Midbrain (tissue), 1 donor: ENCODE measurements around the gene PCSK2.

Experiments used
- DNase-seq: peaks from one replicate; lab custom pipeline; 2025; lab: John Stamatoyannopoulos, UW

Gene PCSK2

DNA sequence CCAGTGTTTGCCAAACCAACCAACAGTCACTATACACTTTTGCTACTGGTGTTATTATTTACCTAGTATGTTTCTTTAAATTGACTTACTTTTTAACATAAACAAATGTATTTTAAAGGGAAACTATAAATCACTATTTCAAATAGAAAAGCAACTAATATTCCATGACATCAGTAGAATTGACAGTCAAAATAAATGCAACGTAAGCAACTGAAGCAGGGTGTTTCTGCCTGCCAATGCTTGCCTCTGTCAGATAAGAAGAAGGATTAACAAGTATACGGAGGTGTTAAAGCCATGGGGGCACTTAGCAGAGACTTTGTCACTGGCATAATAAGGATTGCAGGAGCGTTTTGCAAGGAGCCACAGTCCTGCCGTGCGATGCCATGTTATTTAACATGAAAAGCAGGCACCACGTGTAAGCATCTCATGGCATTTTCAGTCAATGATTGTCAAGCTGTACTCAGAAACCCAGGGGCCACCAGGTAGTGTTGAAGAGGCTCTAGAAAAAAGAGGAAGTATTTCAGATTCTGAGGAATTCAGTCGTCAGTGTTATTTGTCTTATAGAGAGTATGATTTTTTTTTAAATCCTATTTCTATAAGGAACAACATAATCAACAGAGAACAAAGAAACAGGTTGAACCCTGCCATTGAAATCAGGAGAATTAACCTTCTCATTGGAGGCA lies 172.6 kb downstream of the PCSK2 start:
- DNase-seq, result no peak

DNA sequence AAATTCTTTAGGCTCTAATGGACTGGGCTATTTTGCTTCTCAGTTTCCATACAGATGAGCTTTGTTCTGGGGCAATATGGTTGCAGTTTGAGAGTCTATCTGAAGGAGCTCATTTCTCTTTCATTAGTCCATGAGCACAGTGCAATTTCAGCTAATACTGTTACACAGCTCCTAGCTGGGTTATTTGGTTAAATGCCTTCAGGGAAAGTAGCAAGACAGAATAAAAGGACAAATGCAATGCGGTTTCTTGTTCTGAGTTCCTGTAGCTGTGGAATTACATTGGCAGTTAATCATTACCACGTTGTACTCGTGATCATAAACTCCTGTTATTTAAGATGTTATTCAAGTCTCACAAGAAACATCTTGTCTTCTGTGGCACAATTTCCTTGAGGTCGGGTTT lies 176.6 kb downstream of the PCSK2 start:
- DNase-seq, result no peak

DNA sequence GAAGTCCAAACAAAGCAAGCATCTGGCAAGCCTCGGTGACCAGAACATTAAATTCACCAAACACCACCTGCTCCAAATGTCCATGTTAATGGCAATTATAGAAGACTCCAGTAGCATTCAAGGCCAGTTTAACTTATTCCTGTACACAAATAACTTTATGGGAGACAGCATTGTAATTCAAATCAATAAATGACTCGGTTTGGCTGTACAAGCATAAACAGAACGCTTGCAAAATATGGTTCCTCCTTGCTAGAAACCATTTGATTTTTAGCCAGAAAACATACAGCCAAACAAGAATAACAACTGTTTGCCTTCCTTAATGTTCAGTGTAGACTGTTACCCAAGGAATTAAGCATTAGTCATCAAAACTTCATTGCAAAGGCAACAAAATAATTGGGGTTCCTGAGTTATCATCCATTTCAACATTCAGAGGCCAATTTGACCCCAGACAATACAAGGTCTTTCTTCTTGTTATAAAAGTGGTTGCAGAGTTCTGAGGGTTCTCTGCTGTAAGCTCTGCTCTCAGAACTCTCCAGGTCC lies 179.3 kb downstream of the PCSK2 start:
- no peak for DNase-seq

DNA sequence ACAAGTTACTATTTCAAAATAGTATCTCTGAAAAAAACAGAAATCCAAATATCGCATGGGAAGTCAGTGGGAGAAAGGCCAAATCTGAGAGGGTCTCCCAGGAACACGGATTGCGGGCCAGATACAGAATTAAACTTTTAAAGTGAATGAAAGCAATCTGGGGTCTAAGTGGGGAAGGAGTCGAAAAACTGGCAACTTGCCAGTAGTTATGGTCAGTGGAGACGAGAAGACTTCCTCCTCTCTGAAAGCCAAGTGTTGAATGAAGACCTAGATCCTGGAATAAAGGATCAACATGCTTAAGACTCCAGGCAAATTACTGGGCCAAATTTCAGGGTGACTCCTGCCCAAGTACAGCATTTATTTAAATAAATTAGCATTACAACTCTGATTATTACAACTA lies 180.7 kb downstream of the PCSK2 start:
- no peak for DNase-seq

DNA sequence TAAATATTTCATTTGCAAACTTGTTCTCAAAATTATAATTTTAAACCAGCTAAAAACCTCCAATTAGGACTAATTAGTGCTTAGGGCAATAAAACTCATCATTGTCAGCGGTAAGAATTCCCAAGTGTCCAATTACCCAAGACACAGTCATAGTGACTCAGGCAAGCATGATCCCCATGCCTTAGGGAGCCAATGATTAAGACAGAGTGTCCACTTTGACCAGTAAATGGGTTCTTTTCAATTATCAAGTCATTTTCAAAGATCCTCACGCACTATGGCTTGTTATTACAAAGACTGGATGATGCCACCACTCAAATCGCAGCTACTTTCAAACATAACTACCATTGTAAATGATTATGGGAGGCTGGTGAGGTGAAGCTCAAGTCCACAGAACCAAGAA lies 190.4 kb downstream of the PCSK2 start:
- no peak for DNase-seq

DNA sequence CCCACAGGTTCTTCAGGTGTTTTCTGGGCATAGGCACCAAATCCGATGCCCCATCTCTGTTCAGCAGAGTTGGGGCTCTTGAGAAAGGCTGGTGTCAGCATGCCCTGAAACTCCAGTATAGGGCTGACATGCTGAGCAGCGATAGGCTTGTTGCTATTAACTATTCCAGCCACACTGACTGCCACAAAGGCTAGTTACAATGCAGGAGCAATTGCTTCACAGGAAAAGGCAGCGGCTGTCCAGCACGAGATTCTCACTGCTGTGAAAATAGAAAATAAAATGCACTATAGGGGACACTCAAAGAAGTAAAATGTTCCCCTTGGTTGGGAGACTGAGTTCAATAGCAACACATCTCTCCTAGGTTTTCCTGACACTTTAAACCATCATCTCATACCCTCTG lies 191.9 kb downstream of the PCSK2 start:
- DNase-seq, result no peak

DNA sequence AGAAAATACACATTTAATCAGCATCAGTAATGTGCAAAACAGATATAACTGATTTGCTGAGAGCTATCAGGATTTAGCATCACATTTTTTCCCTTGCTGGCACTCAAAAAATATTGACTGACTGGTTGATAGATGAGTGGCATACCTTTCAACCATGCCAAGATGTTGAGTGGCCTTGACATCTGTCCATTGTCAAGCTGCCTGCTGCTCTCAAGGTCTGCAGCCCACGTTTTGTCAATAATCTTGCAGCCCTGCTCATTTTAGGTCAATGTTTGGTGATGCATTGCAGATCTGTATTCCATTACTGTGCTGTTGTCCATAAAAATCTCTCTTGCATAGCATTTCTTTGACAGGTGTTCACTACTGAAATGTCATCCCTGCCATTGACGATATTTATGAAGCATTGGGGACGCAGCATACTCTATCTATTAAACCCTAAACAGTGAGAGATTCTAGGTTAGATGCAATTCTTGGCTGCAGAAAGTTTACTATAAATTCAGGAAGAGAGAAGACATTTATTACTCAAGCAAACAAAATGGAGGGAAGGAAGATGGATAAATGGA lies 192.7 kb downstream of the PCSK2 start:
- DNase-seq, result no peak

DNA sequence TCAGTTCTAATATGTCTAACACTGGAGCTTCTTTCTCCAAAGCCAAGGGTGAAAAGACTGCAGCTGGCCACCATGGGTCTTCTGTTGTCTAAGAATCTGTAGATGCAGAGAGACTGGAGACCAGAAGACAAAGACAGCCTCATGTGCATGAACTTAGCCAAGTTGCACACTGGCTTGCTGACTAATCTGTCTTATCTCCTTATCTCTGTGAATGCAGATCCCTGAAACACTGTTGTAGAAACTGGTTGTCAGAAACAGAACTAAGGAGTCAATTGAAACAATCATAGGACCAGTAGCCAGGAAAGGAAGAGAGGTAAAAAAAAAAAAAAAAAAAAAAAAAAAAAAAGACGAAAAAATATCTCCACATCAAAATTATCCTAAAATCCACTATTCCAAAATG lies 194.7 kb downstream of the PCSK2 start:
- DNase-seq, result no peak

DNA sequence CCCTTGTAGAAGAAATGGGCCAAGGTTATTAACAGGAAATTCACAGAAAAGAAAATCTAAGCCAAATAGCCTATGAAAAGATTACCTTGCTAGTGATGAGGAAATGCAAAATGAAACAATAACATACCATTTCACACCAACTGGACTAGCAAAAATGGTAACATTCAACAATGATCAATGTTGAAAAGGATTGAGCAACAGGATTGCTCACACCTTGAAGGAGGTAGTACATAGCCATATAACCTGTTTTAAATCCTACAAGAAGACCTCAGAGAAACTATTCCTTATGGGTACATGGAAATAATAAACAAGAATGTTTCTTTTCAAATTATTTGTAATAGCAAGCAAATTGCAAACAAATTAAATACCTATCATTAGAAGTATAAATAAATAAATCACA lies 196.9 kb downstream of the PCSK2 start:
- no peak for DNase-seq

DNA sequence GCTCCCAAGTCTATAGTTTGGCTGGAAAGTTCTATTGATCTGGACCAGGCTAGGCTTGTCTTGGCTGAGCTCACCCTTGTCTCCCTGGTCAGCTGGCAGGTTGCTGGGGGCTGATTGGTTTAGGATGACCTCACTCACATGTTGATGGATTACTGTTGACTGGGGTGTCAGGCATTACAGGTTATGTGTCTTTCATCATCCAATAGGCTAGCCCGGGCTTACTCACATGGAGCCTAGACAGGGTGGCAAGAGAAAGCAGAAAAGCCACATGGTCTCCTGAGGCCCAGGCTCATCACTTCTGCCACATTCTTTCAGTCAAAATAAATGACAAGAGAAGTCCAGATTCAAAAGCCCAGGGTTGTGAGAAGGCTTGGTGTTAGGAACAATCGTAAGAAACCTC lies 200.8 kb downstream of the PCSK2 start:
- no peak for DNase-seq

DNA sequence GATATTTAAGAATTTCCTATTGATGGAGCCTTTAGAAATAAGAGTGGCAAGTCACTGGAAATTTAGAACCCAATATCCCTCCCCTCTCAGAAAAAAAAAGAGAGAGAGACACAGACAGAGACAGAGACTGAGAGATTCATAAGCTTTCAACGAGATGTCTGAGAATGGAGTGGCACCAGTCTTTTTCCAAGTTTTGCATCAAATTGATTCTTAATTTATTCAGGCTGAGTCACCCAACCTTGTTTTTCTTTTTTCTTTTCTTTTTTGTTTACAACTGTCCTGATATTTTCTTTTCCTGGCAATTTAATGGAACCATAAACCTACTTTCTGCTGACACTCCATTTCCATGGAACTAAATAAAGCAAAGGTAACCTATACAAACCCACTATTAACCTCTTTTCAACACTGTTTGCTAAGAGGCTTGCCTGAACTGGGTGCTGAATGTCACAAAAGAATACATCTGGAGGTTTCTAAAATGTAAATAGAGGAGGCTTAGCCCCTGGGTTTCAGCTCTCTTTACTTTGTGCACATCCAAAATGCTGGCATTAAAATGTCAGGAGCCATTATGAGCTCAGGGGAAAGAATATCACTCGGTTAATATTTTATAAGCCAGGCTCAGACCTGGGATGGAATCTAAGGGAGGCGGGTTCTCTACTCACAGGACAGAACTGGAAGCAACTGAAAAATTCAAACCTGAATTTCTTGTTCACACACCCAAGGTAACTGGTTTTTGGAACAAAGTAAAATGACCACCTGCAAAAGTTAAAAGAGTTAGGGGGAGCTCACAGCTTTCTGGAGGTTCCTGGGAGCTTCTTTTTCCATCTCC lies 203.5 kb downstream of the PCSK2 start:
- DNase-seq, result no peak

DNA sequence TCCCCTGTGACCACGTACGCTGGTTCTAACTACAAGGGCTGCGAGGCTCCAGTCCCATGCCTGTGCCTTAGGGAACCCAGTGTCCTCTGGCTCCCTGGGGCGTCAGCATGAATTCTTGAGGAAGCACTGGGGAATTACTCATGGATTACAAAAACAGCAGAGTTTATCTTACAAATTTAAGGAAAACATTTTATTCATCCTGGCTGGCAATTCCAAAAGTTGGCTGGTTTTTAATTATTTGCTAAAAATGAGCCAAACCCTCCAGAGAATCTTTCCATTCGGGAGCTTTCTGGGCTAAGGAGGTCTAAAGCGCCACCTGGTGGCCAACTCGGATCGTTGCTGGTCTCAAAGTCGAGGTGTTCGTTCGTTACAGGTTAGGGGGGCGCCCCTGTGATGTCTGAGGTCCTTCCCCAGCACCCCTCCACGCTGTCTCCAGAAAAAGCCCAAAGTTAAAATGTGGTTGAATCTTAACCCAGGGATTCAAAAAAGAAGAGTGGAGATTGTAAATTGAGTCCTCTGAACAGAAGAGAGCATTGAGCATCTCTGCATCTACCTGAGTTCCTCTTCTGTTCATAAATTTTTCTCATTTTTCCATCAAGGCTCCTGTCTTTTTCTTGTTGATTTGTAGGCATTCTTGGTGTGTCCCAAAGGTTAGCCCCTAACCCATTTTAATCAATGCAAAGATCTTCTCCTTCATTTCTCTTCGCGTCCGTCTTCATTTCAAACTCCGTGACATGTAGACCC lies 205.0 kb downstream of the PCSK2 start:
- DNase-seq, result peak; percentile 25

DNA sequence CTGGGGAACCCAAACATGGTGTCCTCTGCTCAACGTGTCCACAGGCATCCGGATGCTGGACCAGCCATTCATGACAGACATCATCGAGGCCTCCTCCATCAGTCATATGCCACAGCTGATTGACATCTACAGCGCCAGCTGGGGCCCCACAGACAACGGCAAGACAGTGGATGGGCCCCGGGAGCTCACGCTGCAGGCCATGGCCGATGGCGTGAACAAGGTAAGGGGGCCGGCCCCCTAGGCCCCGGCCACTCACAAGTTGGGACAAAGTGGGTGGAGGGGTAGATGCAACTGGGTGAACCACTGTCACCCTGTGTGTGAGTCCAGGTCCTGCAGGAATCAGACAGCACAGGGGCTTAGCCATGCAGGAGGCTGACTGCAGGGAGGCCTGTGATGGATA lies 209.8 kb downstream of the PCSK2 start:
- DNase-seq, result no peak

DNA sequence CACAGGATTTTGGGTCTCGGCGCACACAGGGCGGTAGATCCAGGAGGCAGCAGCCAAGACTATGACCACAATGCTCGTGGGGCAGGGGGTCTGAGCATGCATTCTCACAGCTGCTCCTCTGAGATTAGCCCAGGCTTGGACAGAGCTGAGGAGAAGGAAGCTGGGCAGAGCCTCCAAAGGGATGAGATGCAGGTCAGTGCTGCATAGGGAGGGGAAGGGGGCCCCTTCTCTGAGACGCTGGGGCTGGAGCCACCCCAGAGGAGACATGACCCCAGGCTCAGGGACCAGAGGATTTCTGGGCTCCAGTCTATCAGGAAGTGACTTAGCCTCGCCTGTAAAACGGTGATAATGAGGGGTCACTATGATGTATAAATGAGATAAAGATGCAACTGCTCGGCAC lies 210.4 kb downstream of the PCSK2 start:
- DNase-seq, result no peak

DNA sequence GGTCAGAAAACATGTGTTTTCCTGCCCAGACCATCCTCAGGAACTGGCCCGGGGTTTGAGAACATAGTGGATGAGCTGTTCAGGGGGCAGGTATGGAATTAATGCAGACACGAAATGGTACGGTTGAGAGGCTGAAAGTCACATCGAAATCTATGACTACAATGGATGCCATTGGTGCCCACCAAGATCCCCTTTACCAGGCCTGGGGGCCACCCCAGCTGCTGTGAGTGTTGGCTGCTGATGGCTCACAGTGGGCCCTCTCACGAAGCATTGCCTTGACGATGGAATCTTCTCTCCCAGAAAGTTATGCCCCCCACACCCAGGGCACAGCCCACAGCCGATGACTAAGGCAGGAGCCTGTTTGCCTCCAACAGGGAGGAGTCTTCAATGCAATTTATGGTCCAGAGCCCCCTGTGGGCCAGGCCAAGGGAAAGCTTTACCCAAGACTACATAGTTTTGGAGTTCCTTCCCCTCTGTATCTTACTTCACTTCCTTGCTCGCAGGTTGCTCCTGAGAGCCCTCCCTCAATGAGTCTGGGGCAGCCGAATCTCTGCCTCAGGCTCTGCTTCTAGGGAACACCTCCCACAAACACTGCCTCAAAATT lies 211.7 kb downstream of the PCSK2 start:
- DNase-seq, result no peak

DNA sequence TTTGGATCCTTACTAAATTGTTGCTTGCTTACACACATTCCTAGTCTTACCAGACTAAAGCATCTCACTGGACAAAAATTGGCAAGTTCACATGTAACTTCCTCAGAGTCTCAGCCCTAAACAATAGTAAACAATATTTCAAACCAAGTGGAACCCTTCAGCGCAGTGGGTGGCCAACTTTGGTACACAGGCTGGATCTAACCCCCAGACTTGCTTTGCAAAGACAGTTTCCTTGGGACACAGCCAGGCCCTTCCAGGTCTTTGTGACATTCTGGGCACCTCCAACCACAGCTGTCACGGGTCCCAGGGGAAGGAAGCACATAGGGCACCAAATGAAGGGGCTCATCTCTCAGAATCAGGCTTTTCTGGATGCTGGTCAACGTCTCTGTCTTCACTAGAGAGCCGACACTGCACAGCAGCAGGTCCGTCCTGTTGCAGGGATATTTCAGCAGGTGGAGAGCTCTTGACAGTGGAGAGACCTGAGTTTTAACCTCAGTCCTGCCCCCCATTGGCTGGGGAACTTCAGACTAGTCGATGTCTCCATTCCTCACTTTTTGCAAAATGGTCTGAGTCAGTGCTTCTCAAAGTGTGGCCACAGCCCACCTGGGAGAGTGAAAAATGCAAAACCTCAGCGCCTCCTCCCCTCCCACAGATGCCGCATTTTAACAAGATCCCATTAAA lies 212.9 kb downstream of the PCSK2 start:
- no peak for DNase-seq

DNA sequence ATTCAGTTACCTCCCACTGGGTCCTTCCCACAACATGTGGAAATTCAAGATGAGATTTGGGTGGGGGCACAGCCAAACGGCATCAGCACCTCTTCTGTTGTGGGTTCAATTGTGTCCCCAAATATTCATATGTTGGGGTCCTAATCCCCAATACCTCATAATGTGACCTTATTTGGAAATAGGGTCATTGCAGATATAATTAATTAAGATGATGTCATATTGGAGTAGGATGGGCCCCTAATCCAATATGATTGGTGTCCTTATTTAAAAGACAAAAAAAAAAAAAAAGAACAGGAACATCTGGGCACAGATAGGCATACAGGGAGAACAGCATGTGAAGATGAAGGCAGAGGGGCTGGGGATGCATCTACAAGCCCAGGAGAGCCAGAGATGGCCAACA lies 214.9 kb downstream of the PCSK2 start:
- DNase-seq, result no peak

DNA sequence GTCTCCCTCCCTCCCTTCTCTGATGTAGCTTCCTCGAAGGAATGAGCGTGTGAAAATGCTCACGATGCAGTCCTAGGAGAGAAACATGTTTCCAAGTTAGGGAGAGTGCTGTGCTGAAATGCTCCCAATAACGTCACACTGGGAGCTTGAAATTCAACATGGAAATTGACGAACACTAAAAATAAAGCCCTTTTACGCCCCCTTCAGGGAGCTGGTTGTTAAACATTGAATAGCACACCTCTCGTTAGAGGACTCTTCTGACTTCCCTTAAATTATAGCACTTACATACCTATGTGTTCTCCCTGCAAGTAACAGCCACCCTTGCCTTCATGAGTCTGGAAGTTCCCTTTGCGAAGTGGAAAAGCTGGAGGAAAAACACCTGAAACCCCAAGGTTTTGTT lies 215.7 kb downstream of the PCSK2 start:
- DNase-seq, result no peak

DNA sequence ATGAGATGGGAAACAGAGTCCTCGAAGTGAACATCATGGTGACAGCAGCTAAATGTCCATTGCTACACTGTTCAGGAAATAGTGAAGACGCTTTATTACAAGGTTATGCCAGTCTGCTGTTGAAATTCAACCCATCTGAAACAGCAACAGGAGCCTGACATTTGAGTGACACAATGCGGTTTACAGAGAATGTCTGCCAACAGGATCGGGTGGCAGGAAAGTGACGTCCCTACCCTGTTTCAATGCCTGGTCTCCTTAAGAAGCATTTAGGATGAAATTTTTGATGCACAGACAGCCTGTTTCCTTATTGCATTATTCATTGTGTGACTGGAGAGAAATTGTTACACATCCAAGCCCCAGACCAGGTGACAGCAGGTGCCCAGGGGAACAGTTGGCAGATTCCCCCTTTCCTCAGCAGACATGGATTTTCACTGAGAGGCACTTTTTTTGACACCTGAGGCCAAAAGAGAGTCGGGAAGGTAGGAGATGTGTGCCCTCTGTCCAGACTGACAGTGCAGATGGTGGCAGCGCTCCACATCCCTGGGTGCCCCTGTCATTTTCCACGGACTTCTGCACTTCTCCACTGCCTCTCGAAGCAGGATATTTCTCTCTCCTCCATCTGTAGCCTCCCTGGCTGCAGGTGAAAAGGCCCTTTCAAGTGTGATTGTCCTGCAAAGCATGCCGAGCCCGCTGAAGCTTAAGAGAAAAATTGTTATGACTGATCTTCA lies 216.5 kb downstream of the PCSK2 start:
- DNase-seq, result no peak

DNA sequence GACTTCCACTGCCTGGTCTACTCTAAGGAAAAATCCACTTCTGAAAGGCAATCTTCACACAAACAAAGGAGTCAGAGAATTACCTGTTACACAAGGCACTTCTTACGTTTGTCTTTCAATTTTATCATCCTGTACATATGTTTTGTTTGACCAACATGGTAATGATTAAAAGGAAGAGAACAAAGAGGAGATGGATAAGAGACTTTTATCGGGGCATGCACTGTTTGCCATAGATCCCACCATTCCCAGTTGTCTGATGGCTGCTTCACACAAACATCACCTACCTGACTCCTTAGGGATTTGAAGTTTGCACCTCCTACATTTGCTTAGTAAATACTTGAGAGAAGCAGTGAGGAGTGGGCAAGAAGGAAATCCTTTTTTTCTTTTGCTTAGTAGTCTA lies 217.3 kb downstream of the PCSK2 start:
- DNase-seq, result no peak

DNA sequence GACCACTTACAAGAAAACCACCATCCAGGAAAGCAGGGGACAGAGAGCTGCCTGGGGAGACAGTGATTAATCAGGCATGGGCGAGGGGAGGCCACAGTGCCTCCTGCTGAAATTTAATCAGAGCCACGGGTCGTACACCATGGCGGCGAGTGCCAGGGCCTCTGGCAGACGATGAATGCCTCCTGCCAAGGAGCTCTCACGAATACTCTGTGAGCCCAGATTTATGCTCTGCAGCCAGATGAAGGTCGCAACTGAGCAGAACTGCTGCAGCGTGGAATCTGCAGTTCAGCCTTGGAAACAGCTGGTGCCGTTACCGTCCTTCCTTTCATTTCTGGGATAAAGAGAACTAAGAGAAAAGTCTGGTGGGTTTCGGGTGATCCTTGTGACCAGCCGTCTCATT lies 218.7 kb downstream of the PCSK2 start:
- no peak for DNase-seq
